Skeletal muscle tissue (tissue), 4 donors: ENCODE measurements around the gene DDR1. TPM values are rescaled to one million over a fixed set of nuclear protein-coding genes. Genes with fewer than 3 reads are reported as not detected.

Source experiments
- H3K27ac ChIP-seq: one replicate; pipeline ENCODE4 v1.7.0; 2013; ENCODE audit warnings: mild to moderate bottlenecking, low read depth, low read length, inconsistent platforms
- H3K27me3 ChIP-seq, 3 donors: one replicate each; pipeline ENCODE4 v1.7.0; 2013; ENCODE audit warnings: low read length in 3 of 3; ENCODE audit not compliant: control insufficient read depth in 3 of 3, insufficient read depth in 3 of 3
- H3K36me3 ChIP-seq, 3 donors: one replicate each; pipeline ENCODE4 v1.7.0; 2013; ENCODE audit warnings: low read length in 3 of 3; ENCODE audit not compliant: control insufficient read depth in 3 of 3, insufficient read depth in 3 of 3
- H3K4me1 ChIP-seq, 3 donors: one replicate each; pipeline ENCODE4 v1.7.0; 2013; ENCODE audit warnings: low read length in 3 of 3, mild to moderate bottlenecking in 3 of 3; ENCODE audit not compliant: control insufficient read depth in 3 of 3, insufficient read depth in 3 of 3
- H3K4me3 ChIP-seq, 3 donors: one replicate each; pipeline ENCODE4 v1.7.0; 2013; ENCODE audit warnings: low read length in 3 of 3
- H3K9ac ChIP-seq, 3 donors: one replicate each; pipeline ENCODE4 v1.7.0; 2013; ENCODE audit warnings: low read length in 3 of 3, mild to moderate bottlenecking in 3 of 3, moderate library complexity in 2 of 3, low read depth in 1 of 3
- H3K9me3 ChIP-seq, 3 donors: one replicate each; pipeline ENCODE4 v1.7.0; 2013; ENCODE audit warnings: low read length in 3 of 3; ENCODE audit not compliant: control insufficient read depth in 3 of 3
- total RNA-seq: library from RNA; depleted of rRNA; stranded (reverse); fragments of >200 nt; gene quantifications from one replicate; pipeline ENCODE4 v1.2.3, GENCODE V29; 2014
- donor health status: Osteomylitis.

The DDR1 gene
- total RNA-seq, 1 donor from 2014 or later: 40.7 TPM

DNA sequence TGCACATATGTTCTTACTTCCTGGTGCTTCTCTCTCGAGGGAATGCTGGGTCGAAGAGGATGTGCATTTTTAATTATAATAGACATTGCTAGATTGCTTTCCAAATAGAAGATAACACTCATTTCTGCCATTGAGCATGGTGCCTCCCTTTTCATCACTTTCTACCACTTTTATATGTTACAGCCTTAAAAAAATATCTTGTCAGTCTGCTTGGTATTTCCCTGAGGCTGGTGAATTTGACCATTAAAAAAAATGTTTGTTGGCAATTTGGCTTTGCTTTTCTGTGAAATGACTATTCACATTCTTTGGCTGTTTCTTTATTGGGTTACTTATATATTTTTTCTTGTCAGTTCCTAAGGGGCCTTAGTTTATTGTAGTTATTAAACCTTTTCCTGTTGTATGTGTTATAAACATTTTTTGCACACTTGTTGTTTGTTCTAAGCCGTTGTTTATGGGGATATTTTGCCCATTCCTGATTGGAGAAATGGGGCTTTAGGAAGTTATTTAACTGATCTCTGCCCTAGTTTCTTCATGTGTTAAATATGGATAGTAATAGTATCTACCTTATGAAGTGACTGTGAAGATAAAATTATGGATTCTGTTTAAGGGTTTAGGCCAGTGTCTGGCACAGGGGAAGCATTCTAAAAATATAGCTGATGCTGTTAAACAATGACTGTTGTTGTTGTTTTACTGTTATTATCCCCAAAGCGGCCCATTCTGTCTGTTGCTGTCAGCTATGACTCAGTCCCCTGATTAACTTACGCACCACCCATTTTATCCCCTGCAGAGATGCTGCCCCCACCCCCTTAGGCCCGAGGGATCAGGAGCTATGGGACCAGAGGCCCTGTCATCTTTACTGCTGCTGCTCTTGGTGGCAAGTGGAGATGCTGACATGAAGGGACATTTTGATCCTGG lies 3.8 kb downstream of the DDR1 start:
- peak overlapping the region in 1 of 3 donors; percentile 15 for H3K4me3 ChIP-seq
- no peaks in the 10 kb centered on the region for H3K27me3 ChIP-seq
- H3K9me3 ChIP-seq: no peaks in the 10 kb centered on the region
- H3K36me3 ChIP-seq: peaks cover 41 to 46% (median 43%) of the 10 kb centered on the region in 3 donors
- peaks cover 32 to 54% (median 53%) of the 10 kb centered on the region in 3 donors for H3K4me1 ChIP-seq
- no peak overlapping the region for H3K27ac ChIP-seq
- H3K9ac ChIP-seq: peak overlapping the region; percentile 2 to 24 (median 10)

DNA sequence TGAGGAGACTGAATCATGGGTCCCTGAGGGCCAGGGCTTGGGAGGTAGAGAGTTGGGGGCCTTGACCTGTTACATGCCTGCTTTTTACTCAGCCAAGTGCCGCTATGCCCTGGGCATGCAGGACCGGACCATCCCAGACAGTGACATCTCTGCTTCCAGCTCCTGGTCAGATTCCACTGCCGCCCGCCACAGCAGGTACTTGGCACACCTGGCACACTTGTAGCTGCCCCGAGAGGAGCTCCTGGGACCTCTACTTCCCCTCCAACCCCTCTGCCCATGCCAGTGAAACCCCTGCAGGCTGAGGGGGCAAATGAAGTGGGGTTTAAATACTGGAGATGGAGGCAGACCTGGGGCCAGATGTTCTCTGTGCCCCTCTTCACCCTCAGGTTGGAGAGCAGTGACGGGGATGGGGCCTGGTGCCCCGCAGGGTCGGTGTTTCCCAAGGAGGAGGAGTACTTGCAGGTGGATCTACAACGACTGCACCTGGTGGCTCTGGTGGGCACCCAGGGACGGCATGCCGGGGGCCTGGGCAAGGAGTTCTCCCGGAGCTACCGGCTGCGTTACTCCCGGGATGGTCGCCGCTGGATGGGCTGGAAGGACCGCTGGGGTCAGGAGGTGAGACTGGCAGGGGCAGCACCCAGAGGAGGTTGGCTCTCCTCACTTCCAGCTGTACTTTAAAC lies 4.6 kb downstream of the DDR1 start:
- H3K4me3 ChIP-seq: peak overlapping the region in 1 of 3 donors; percentile 15
- peak overlapping the region in 2 of 3 donors; percentile 2 to 10 for H3K9ac ChIP-seq
- H3K4me1 ChIP-seq: peaks cover 27 to 46% (median 45%) of the 10 kb centered on the region in 3 donors
- H3K27ac ChIP-seq: no peak overlapping the region
- no peaks in the 10 kb centered on the region for H3K27me3 ChIP-seq
- H3K36me3 ChIP-seq: peaks cover 48 to 54% (median 50%) of the 10 kb centered on the region in 3 donors
- H3K9me3 ChIP-seq: no peaks in the 10 kb centered on the region

DNA sequence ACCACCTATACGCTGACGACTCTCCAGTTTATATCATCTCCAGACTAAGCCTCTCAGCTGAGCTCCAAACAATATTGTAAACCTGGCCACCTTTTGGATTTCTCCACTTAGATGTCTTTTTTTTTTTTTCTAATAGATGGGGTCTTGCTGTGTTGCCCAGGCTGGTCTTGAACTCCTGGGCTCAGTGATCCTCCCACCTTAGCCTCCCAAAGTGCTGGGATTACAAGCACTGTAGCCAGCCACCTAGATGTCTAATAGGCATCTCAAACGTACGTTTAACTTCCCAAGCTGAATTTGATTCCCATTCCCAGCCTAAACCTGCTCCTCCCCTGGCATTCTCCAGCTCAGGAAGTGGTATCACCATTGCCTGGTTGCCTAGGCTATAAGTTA lies 5.2 kb downstream of the DDR1 start:
- peak overlapping the region in 1 of 3 donors; percentile 10 for H3K9ac ChIP-seq
- peaks cover 52 to 60% (median 54%) of the 10 kb centered on the region in 3 donors for H3K36me3 ChIP-seq

DNA sequence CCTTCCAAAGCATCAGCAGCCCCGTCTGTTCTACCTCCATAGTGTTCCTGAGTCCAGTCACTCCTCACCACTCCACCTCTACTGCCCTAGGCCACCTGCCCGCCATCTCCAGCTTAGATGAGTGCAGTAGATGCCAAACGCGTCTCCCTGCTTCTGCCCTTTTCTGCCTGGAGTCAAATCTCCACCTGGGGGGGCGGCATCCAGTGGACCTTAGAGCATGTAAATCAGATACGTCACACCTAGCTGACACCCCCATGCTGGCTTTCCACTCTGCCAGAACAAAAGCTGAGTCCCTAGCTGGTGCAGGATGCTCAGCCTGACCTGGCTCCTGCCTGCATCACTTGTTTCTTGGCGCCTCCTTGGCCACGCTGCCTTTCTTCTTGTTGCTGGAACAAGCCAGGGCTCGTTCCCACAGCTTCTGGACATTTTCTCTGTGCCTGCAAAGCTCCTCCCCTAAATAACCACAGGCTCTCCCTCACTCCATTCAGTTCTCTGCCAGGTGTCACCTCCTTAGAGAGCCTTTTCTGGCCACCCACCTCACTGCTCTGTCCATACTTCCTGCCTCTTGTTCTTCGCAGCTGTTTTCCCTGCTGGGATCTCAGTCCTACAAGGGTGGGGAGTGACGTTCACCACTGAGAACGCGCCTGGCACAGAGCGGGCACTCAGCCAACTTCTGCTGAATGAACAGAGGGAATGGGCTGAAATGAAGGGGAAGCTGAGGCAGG lies 5.8 kb downstream of the DDR1 start:
- Histone ChIP-seq H3K9ac (peak overlapping the region in 1 of 3 donors; percentile 33), H3K36me3 (peaks cover 58 to 66% (median 60%) of the 10 kb centered on the region in 3 donors), H3K27ac (no peak overlapping the region), H3K4me1 (peaks cover 23 to 42% (median 41%) of the 10 kb centered on the region in 3 donors), H3K27me3 (no peaks in the 10 kb centered on the region), H3K9me3 (no peaks in the 10 kb centered on the region), H3K4me3 (no peak overlapping the region)

More for the DNA sequence above, 5.2 kb downstream of the DDR1 start:
- H3K4me1 ChIP-seq: peaks cover 27 to 46% (median 45%) of the 10 kb centered on the region in 3 donors
- no peaks in the 10 kb centered on the region for H3K9me3 ChIP-seq
- H3K27me3 ChIP-seq: no peaks in the 10 kb centered on the region
- H3K27ac ChIP-seq: no peak overlapping the region
- H3K4me3 ChIP-seq: no peak overlapping the region

DNA sequence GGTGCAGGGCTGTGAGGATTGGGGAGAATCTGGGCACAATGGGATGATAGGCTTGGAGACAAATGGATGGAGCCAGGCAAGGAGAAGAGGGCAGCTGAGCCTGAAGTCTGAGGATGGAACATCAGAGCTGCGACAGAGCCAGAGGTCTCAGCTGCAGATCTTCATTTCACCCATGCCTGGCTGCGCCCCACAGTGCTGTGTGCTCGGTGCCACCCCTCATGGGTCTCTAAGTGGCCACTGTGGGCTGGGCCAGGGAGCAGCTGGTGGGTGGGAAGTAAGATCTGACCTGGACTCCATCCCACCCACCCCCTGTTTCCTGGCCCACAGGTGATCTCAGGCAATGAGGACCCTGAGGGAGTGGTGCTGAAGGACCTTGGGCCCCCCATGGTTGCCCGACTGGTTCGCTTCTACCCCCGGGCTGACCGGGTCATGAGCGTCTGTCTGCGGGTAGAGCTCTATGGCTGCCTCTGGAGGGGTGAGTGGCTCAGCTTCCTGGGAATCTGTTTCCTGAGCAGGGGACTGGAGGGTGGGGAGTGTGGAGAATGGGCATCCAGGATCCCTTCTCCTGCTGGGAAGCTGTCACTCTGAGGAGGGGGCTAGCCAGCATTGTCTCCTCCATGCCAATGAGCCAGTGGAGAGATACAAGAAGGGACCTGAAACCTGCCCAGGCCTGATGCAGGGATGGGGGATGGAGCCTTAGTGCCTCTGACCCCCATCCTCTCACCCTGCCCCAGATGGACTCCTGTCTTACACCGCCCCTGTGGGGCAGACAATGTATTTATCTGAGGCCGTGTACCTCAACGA lies 6.5 kb downstream of the DDR1 start:
- Histone ChIP-seq H3K4me3 (no peak overlapping the region), H3K9me3 (no peaks in the 10 kb centered on the region), H3K27ac (no peak overlapping the region), H3K9ac (peak overlapping the region in 1 of 3 donors; percentile 33), H3K4me1 (peaks cover 15 to 34% (median 33%) of the 10 kb centered on the region in 3 donors), H3K36me3 (peaks cover 66 to 73% (median 67%) of the 10 kb centered on the region in 3 donors), H3K27me3 (no peaks in the 10 kb centered on the region)

DNA sequence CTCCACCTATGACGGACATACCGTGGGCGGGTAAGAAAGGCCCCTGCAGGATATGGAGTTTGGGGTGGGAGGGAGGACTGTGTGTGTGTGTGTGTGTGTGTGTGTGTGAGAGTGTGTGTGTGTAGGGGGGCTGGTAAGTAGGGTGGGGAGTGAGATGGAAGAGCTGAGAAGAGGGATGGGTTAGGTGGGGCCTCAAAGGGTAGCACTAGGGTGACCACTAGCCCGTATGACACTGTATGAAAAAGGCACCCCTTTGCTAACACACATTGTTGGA lies 7.1 kb downstream of the DDR1 start:
- Histone ChIP-seq H3K9ac (no peak overlapping the region), H3K4me3 (no peak overlapping the region), H3K27me3 (no peaks in the 10 kb centered on the region), H3K4me1 (peaks cover 10 to 29% (median 28%) of the 10 kb centered on the region in 3 donors), H3K9me3 (no peaks in the 10 kb centered on the region), H3K27ac (no peak overlapping the region), H3K36me3 (peaks cover 71 to 79% (median 71%) of the 10 kb centered on the region in 3 donors)

DNA sequence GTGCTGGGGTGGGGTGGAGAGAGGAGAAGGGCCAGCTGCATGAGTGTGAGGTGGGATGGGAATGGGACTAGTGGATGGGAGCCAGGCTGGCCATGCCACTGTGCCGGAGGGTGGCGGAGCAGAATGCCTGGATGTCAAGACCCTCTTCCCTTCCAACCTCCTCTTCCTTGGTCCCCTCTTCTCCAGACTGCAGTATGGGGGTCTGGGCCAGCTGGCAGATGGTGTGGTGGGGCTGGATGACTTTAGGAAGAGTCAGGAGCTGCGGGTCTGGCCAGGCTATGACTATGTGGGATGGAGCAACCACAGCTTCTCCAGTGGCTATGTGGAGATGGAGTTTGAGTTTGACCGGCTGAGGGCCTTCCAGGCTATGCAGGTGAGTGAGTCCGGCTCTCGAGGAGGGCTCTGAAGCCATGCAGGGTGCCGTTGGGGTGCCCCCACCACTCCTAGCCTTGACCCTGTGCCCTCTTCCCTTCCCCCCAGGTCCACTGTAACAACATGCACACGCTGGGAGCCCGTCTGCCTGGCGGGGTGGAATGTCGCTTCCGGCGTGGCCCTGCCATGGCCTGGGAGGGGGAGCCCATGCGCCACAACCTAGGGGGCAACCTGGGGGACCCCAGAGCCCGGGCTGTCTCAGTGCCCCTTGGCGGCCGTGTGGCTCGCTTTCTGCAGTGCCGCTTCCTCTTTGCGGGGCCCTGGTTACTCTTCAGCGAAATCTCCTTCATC lies 7.7 kb downstream of the DDR1 start:
- peaks cover 77 to 85% (median 77%) of the 10 kb centered on the region in 3 donors for H3K36me3 ChIP-seq
- no peaks in the 10 kb centered on the region for H3K9me3 ChIP-seq
- H3K4me3 ChIP-seq: no peak overlapping the region
- peak overlapping the region in 1 of 3 donors; percentile 16 for H3K9ac ChIP-seq
- peaks cover 4 to 23% (median 22%) of the 10 kb centered on the region in 3 donors for H3K4me1 ChIP-seq
- H3K27me3 ChIP-seq: no peaks in the 10 kb centered on the region
- no peak overlapping the region for H3K27ac ChIP-seq

DNA sequence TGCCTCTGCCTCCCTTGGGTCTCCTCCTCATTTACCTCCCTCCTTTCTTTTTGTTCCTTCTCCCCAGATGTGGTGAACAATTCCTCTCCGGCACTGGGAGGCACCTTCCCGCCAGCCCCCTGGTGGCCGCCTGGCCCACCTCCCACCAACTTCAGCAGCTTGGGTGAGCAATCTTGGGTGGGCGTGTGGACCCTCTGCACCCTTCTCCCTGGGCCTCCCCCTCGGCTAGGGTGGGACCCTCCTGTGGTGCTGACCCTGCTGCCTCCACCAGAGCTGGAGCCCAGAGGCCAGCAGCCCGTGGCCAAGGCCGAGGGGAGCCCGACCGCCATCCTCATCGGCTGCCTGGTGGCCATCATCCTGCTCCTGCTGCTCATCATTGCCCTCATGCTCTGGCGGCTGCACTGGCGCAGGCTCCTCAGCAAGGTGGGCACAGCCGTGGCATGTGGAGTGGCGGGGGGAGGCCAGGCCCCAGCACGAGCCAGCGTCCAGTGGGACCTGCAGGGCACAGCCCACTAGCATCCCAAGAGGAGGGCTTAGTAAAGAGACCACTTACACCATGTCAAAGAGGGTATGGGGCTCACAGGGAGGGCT lies 8.8 kb downstream of the DDR1 start:
- Histone ChIP-seq H3K4me1 (peaks cover 4 to 21% (median 20%) of the 10 kb centered on the region in 3 donors), H3K4me3 (no peak overlapping the region), H3K27ac (no peak overlapping the region), H3K36me3 (peaks cover 85 to 94% (median 87%) of the 10 kb centered on the region in 3 donors), H3K9ac (no peak overlapping the region), H3K27me3 (no peaks in the 10 kb centered on the region), H3K9me3 (no peaks in the 10 kb centered on the region)
